Motor neuron (in vitro differentiated cells): ENCODE results near the gene LLGL1. TPM values are rescaled to one million over a fixed set of nuclear protein-coding genes. Genes with fewer than 3 reads are reported as not detected.
A peak's percentile ranks its signal among the peaks of the same experiment; 100 is the strongest.

Experiments used
- ATAC-seq, 8 experiments: fragments of 200-7000 bp; cut with Tn5 transposase; replicated peaks in 6 of 8; 2 replicates each; pipeline ENCODE4 v1.8.0; 2021; ENCODE audit warnings: mild to moderate bottlenecking in 8 of 8, moderate library complexity in 8 of 8
- H3K27ac ChIP-seq, 2 donors: fragments of 250-450 bp; sonication (Bioruptor Pico); 2 replicates each; pipeline ENCODE4 v1.9.0; 2021; ENCODE audit warnings: antibody characterized with exemption in 2 of 2, mild to moderate bottlenecking in 2 of 2, moderate library complexity in 1 of 2
- H3K4me1 ChIP-seq, 2 donors: fragments of 250-450 bp; sonication (Bioruptor Pico); replicated peaks in 1 of 2; 2 replicates each; pipeline ENCODE4 v1.6.1; 2021; ENCODE audit warnings: antibody characterized with exemption in 2 of 2, mild to moderate bottlenecking in 2 of 2, moderate library complexity in 1 of 2
- H3K4me3 ChIP-seq, 5 donors: fragments of 250-450 bp; sonication (Bioruptor Pico); 2 replicates each; pipeline ENCODE4 v1.9.0; 2021; ENCODE audit warnings: antibody characterized with exemption in 5 of 5, mild to moderate bottlenecking in 5 of 5, moderate library complexity in 4 of 5
- WGBS, 10 experiments: fragments of 450-650 bp; shearing (Covaris generic); methylation state at CpG; one replicate each; pipeline ENCODE4 v1.0.0; 2022; 5-methylcytosine and 5-hydroxymethylcytosine counted together
- in situ Hi-C, 9 experiments: fragments of 400-800 bp; cut with MboI; loops; one replicate each; pipeline ENCODE4 v1.15.0; 2021; ENCODE audit warnings: low sequenced_read_pairs in 9 of 9, low pct_unique_long_range_greater_than_20kb in 2 of 9; ENCODE audit not compliant: unreplicated experiment in 9 of 9
- total RNA-seq, 8 experiments: library from RNA; unstranded; fragments of 300-600 nt; gene quantifications; 2 replicates each; pipeline versions ENCODE4 v1.2.3 to v1.2.4, GENCODE V29; 2022

Gene LLGL1
- total RNA-seq, 8 experiments from 2014 or later = 13.9 to 41.7 (median 23.3) TPM

GRCh38 chr17:18260332-18261145, 35.1 kb downstream of the LLGL1 start, which contains the start of gene MIEF2:
TSS of gene MIEF2 (plus strand) at chr17:18260662. CDS start at chr17:18262721, 2,059 bp downstream.
- H3K4me3 ChIP-seq = peak within 1 kb of the TSS; percentile 74 to 98 (median 88)

GRCh38 chr17:18261146-18261515, 35.7 kb downstream of the LLGL1 start:
- peak in 3 of 8 experiments; percentile 4 to 13 (median 13) for ATAC-seq
- peaks cover 18 to 22% of the 10 kb centered on the region in 2 donors for H3K4me1 ChIP-seq
- H3K4me3 ChIP-seq = peak overlapping the region; percentile 74 to 98 (median 88)
- H3K27ac ChIP-seq = peak overlapping the region; percentile 68 to 82
- in situ Hi-C loops = no loop called here
- WGBS, 10 experiments = 0 to 30% (median 6%) methylated on average over 1 to 10 of the region's 16 CpGs; no CpG with 5 or more reads in 4 of the 10 experiments

More at GRCh38 chr17:18260332-18261145, 35.1 kb downstream of the LLGL1 start, which contains the start of gene MIEF2:
- peak; percentile 71 to 89 (median 84) for ATAC-seq
- in situ Hi-C loops = no loop called here
- Histone ChIP-seq H3K27ac (peak within 1 kb of the TSS; percentile 68 to 82), H3K4me1 (peaks cover 18 to 22% of the 10 kb centered on the region in 2 donors)
- WGBS, 10 experiments = 0 to 2% (median 0%) methylated on average over 1 to 14 of the region's 72 CpGs; no CpG with 5 or more reads in 4 of the 10 experiments

- no peak for ATAC-seq
- in situ Hi-C loops = no loop called here
- Histone ChIP-seq H3K27ac (no peak overlapping the region), H3K4me3 (peak overlapping the region; percentile 74 to 98 (median 88)), H3K4me1 (peaks cover 18 to 22% of the 10 kb centered on the region in 2 donors)
- WGBS, 10 experiments = 80 to 96% methylated on average over 3 of the region's 3 CpGs; no CpG with 5 or more reads in 8 of the 10 experiments
Observed at GRCh38 chr17:18261659-18262058, 36.2 kb downstream of the LLGL1 start.

- in situ Hi-C loops = no loop called here
- WGBS, 10 experiments = 50 to 94% (median 69%) methylated on average over 2 of the region's 2 CpGs; no CpG with 5 or more reads in 7 of the 10 experiments
- peaks cover 16 to 19% of the 10 kb centered on the region in 2 donors for H3K4me1 ChIP-seq
- ATAC-seq = no peak
- H3K4me3 ChIP-seq = peak overlapping the region in 1 of 5 donors; percentile 98
- no peak overlapping the region for H3K27ac ChIP-seq
Observed at GRCh38 chr17:18262111-18262510, 36.7 kb downstream of the LLGL1 start.

- Histone ChIP-seq H3K4me3 (no peak overlapping the region), H3K4me1 (peaks cover 12 to 15% of the 10 kb centered on the region in 2 donors), H3K27ac (no peak overlapping the region)
- WGBS, 10 experiments = 87 to 96% (median 88%) methylated on average over 3 to 5 of the region's 12 CpGs; no CpG with 5 or more reads in 7 of the 10 experiments
- ATAC-seq = no peak
- in situ Hi-C loops = no loop called here
Observed at GRCh38 chr17:18262641-18263040, 37.2 kb downstream of the LLGL1 start.

- Histone ChIP-seq H3K4me3 (no peak overlapping the region), H3K27ac (no peak overlapping the region), H3K4me1 (peaks cover 25% of the 10 kb centered on the region in 2 donors)
- in situ Hi-C loops = no loop called here
- no peak for ATAC-seq
- 80 to 90% methylated on average over 2 of the region's 50 CpGs; no CpG with 5 or more reads in 8 of the 10 experiments for WGBS, 10 experiments
Observed at GRCh38 chr17:18263885-18264682, 38.6 kb downstream of the LLGL1 start.

GRCh38 chr17:18267366-18267765, 41.9 kb downstream of the LLGL1 start:
- no peak overlapping the region for H3K4me3 ChIP-seq
- 67 to 100% (median 80%) methylated on average over 1 to 5 of the region's 10 CpGs; no CpG with 5 or more reads in 7 of the 10 experiments for WGBS, 10 experiments
- in situ Hi-C loops = no loop called here
- no peak for ATAC-seq
- peak overlapping the region; percentile 41 to 81 for H3K27ac ChIP-seq
- peaks cover 12 to 15% of the 10 kb centered on the region in 2 donors for H3K4me1 ChIP-seq

- Histone ChIP-seq H3K4me1 (peaks cover 12 to 15% of the 10 kb centered on the region in 2 donors), H3K4me3 (no peak overlapping the region), H3K27ac (peak overlapping the region; percentile 76 to 81)
- ATAC-seq = peak; percentile 47 to 96 (median 92)
- WGBS, 10 experiments = 13 to 86% (median 43%) methylated on average over 1 to 10 of the region's 14 CpGs; no CpG with 5 or more reads in 2 of the 10 experiments
- in situ Hi-C loops = no loop called here
Observed at GRCh38 chr17:18267927-18268711, 42.7 kb downstream of the LLGL1 start.

- Histone ChIP-seq H3K27ac (no peak overlapping the region), H3K4me1 (peaks cover 12 to 15% of the 10 kb centered on the region in 2 donors), H3K4me3 (no peak overlapping the region)
- WGBS, 10 experiments = 25 to 100% (median 92%) methylated on average over 1 to 6 of the region's 14 CpGs; no CpG with 5 or more reads in 2 of the 10 experiments
- in situ Hi-C loops = no loop called here
- no peak for ATAC-seq
Observed at GRCh38 chr17:18270046-18270931, 44.9 kb downstream of the LLGL1 start.

- in situ Hi-C loops = no loop called here
- Histone ChIP-seq H3K27ac (no peak overlapping the region), H3K4me1 (no peaks in the 10 kb centered on the region), H3K4me3 (no peak overlapping the region)
- no peak for ATAC-seq
- WGBS, 10 experiments = 100% methylated on average over 1 of the region's 1 CpG; no CpG with 5 or more reads in 6 of the 10 experiments
Observed at GRCh38 chr17:18277076-18277475, 51.6 kb downstream of the LLGL1 start.

- Histone ChIP-seq H3K4me3 (no peak overlapping the region), H3K4me1 (no peaks in the 10 kb centered on the region), H3K27ac (no peak overlapping the region)
- 20 to 100% (median 94%) methylated on average over 1 to 3 of the region's 3 CpGs; no CpG with 5 or more reads in 1 of the 10 experiments for WGBS, 10 experiments
- peak in 1 of 8 experiments; percentile 36 for ATAC-seq
- in situ Hi-C loops = no loop called here
Observed at GRCh38 chr17:18278867-18279266, 53.4 kb downstream of the LLGL1 start.
